Progenitor cell of endocrine pancreas (in vitro differentiated cells): Measurements from ENCODE around the gene CISD1. TPM values are rescaled to one million over a fixed set of nuclear protein-coding genes. Genes with fewer than 3 reads are reported as not detected.

Experiments used
- DNase-seq: peaks from one replicate; pipeline ENCODE4 v3.0.0; 2021; ENCODE audit warnings: low spot score; ENCODE audit not compliant: unreplicated experiment
- H3K27ac Mint-ChIP-seq: 2 replicates; pipeline ENCODE4 v1.8.0; 2021; ENCODE audit warnings: mild to moderate bottlenecking, moderate library complexity, mixed read lengths
- H3K27me3 Mint-ChIP-seq: 2 replicates; pipeline ENCODE4 v1.8.0; 2021; ENCODE audit warnings: mixed read lengths
- H3K36me3 Mint-ChIP-seq: 2 replicates; pipeline ENCODE4 v1.8.0; 2022; ENCODE audit warnings: mixed read lengths; ENCODE audit not compliant: insufficient read depth
- H3K4me1 Mint-ChIP-seq: 2 replicates; pipeline ENCODE4 v1.8.0; 2021; ENCODE audit warnings: low read depth, mixed read lengths
- H3K4me3 Mint-ChIP-seq: 2 replicates; pipeline ENCODE4 v1.8.0; 2021; ENCODE audit warnings: low read depth, mild to moderate bottlenecking, moderate library complexity, mixed read lengths
- H3K9me3 Mint-ChIP-seq: 2 replicates; pipeline ENCODE4 v1.8.0; 2021; ENCODE audit warnings: low read depth, mixed read lengths
- total RNA-seq: library from RNA; stranded (reverse); gene quantifications from 2 replicates; pipeline ENCODE4 v1.2.1, GENCODE V29; 2021
- TF ChIP-seq, protein P1 (sequence below): fragments of 200-600 bp; sonication (generic); IDR thresholded peaks from one replicate; pipeline ENCODE4 v1.5.0; 2021; ENCODE audit warnings: antibody characterized with exemption, mild to moderate bottlenecking; ENCODE audit not compliant: unreplicated experiment

CISD1 gene
- total RNA-seq, 1 donor from 2014 or later: 31.7 TPM

DNA sequence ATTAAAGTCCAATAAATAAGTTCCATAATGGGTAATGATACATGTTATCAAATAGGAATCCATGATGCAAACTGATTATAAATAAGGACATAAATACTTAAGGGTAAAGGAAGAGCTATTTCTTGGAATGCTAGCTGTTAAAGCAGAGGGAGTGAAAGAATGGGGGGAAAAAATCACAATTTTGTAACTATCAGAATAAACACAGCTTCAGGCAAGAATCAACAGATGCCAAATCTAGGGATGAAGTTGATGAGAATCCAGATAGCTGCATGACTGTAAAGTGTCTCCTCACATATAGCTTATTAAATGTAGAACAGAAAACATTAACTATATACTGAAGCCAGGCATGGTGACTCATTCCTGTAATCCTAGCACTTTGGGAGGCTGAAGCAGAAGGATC, 6.2 kb upstream of the CISD1 start:
- TF ChIP-seq, protein P1, sequence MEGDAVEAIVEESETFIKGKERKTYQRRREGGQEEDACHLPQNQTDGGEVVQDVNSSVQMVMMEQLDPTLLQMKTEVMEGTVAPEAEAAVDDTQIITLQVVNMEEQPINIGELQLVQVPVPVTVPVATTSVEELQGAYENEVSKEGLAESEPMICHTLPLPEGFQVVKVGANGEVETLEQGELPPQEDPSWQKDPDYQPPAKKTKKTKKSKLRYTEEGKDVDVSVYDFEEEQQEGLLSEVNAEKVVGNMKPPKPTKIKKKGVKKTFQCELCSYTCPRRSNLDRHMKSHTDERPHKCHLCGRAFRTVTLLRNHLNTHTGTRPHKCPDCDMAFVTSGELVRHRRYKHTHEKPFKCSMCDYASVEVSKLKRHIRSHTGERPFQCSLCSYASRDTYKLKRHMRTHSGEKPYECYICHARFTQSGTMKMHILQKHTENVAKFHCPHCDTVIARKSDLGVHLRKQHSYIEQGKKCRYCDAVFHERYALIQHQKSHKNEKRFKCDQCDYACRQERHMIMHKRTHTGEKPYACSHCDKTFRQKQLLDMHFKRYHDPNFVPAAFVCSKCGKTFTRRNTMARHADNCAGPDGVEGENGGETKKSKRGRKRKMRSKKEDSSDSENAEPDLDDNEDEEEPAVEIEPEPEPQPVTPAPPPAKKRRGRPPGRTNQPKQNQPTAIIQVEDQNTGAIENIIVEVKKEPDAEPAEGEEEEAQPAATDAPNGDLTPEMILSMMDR: no peak
- Mint-ChIP-seq H3K27ac (no peak overlapping the region), H3K9me3 (peaks cover 8% of the 10 kb centered on the region), H3K4me3 (no peak overlapping the region), H3K36me3 (peaks cover 8% of the 10 kb centered on the region), H3K4me1 (peaks cover 22% of the 10 kb centered on the region), H3K27me3 (no peaks in the 10 kb centered on the region)
- no peak for DNase-seq

DNA sequence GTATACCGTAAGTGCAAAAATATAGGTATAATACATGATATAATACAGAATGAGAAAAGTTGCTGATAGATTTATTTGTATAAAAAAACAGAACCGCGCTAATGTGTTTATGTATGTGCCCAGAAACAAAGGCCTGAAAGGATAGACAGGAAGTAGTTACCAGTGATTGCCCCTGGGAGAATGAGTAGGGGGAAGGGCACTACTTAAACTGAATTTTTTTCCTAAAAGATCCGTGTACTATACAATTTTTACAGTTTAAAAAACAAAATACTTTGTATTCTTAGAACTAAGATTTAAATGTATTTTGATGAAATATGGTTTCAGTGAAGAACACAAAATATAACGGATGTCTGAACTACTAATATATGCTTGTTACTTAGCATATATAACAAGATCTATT, 4.2 kb upstream of the CISD1 start:
- Mint-ChIP-seq H3K36me3 (peaks cover 2% of the 10 kb centered on the region), H3K4me1 (peaks cover 22% of the 10 kb centered on the region), H3K27me3 (no peaks in the 10 kb centered on the region), H3K9me3 (no peaks in the 10 kb centered on the region), H3K4me3 (peak overlapping the region; percentile 26), H3K27ac (no peak overlapping the region)
- TF ChIP-seq, protein P1: no peak
- DNase-seq: no peak

DNA sequence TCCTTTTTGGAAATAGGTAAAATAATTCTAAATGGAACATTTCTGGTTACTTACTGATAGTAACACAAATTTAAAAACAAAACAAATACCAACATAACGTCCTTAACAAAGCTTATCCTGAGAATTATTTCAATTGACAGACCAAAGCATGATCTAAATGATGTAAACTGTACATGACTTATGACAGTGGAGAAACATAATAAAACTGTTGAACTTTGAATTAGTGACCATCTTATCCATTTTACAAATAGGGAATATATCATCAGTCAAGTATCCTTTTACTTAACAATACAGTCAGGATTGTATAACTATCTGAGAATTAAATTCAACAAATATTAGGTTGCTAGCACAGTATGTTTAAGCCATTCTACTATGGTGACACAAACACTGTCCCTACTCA, 3.7 kb upstream of the CISD1 start:
- DNase-seq: no peak
- TF ChIP-seq, protein P1: no peak
- no peaks in the 10 kb centered on the region for H3K9me3 Mint-ChIP-seq
- H3K27me3 Mint-ChIP-seq: no peaks in the 10 kb centered on the region
- H3K27ac Mint-ChIP-seq: no peak overlapping the region
- no peaks in the 10 kb centered on the region for H3K36me3 Mint-ChIP-seq
- no peak overlapping the region for H3K4me3 Mint-ChIP-seq
- peaks cover 23% of the 10 kb centered on the region for H3K4me1 Mint-ChIP-seq

DNA sequence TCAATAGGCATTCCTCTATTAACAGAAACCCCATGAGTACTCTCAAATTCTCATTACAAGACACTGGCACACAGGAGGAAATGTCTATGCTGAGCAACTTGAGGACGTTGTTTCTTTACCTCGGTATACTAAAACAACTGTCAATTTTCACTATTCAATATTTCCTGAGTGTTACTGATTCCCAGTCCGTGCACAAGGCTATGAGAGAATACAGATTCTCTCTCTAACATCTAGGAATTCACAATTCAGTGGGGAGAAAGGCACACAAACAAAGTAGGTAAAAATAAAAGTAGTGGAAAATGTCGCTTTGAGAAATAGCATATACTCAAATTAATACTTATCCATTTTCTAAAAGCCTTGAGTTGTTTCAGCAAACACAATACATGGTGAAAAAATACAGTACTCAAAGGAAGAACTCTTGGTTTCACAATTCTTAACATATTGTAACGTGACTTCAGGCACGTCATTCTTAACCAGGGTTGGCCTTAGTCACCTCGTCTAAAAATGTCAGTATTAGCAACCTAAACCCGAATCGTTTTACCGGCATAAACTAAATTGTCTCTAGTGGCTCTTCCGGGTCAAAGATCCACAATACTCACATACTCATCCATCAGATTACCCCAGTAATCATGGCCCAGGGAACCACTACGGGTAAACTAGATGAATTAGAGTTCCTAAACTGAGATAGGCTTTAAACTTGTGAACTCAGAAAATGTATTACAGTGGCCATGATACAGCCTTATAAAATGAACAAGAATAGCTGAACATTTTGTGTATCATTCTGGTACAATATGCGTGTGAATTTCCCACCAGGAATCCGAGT, 2.7 kb upstream of the CISD1 start:
- H3K27me3 Mint-ChIP-seq: no peaks in the 10 kb centered on the region
- H3K27ac Mint-ChIP-seq: peak overlapping the region; percentile 96
- no peak for DNase-seq
- TF ChIP-seq, protein P1: no peak
- no peaks in the 10 kb centered on the region for H3K36me3 Mint-ChIP-seq
- H3K4me3 Mint-ChIP-seq: peak overlapping the region; percentile 89
- peaks cover 27% of the 10 kb centered on the region for H3K4me1 Mint-ChIP-seq
- H3K9me3 Mint-ChIP-seq: no peaks in the 10 kb centered on the region

DNA sequence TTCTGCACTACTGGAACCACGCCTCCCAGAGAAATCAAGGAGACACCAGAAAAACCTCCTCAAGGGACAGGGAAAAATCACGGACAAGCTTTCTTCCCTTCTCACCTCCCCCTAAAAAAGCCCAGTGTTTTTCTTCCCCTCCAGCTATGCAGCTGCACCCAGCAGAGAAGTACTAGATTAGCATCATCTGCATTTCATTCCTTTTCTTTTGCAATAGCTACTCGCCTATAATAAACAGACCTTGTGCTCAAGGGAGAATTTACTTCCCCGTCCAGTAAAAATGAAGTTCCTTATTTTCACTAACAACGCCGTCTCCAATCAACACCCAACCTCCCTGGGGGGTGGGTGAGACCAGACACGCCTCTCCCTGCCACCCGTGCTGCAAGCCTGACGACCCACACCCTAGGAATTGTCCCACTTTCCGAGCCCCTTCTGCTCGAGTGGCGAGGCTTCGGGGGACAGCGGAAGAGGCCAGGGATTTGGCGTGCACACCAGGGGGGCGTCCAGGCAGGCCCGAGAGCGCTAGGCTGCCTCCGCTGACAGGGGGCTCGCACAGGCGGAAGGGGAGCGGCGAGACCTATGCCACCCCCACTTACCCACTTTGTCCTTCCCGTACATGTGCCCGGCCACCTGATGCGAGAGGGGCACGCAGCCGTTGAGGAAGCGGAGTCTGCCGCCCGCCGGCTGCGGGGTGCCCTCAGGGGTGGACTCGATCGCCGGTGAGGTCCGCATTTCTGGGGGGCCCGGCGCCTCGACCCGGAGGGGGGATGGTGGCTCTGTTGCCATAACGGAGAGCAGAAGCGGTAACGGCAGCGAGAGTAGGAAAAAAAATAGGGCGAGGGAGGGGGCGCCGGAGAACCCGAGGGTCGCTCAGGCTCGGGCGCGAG, 1.9 kb upstream of the CISD1 start:
- Mint-ChIP-seq H3K36me3 (peaks cover 1% of the 10 kb centered on the region), H3K27ac (peak overlapping the region; percentile 96), H3K4me3 (peak overlapping the region; percentile 89), H3K27me3 (no peaks in the 10 kb centered on the region), H3K4me1 (peaks cover 27% of the 10 kb centered on the region), H3K9me3 (no peaks in the 10 kb centered on the region)
- TF ChIP-seq, protein P1: no peak
- peak; percentile 12 for DNase-seq
